Activated T-helper 1 cell treated with Interleukin-2 at 50 U/mL for 16 hours (primary cell): Measurements from ENCODE around the gene RAD21L1.
"Not testable (repeated sequence)": the region's sequence is repeated elsewhere in the genome, so short reads cannot be mapped to it uniquely, and the experiment has no call there.

Source experiments
- DNase-seq: peaks from one replicate; pipeline ENCODE4 v3.0.0-alpha.2; 2020; ENCODE audit warnings: low read depth

Gene RAD21L1

DNA sequence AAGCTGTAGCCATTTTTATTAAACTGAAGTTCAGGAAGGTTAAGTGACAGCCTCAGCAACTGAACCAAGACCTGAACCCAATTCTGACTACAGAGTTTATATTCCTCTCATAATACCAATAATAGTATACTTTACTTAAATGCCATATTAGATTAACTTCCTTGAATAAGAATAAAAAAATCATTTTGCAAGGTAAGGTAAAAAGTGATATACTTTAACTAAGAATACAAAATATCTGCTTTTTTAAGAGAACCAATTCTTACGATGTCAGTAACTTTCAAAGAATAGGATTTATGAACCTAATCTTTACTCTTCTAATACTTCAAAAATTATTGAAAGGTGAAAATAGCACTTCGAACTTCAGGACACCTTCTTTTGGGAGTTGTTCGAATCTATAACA is 3.7 kb downstream of the RAD21L1 start:
- DNase-seq, result no peak

DNA sequence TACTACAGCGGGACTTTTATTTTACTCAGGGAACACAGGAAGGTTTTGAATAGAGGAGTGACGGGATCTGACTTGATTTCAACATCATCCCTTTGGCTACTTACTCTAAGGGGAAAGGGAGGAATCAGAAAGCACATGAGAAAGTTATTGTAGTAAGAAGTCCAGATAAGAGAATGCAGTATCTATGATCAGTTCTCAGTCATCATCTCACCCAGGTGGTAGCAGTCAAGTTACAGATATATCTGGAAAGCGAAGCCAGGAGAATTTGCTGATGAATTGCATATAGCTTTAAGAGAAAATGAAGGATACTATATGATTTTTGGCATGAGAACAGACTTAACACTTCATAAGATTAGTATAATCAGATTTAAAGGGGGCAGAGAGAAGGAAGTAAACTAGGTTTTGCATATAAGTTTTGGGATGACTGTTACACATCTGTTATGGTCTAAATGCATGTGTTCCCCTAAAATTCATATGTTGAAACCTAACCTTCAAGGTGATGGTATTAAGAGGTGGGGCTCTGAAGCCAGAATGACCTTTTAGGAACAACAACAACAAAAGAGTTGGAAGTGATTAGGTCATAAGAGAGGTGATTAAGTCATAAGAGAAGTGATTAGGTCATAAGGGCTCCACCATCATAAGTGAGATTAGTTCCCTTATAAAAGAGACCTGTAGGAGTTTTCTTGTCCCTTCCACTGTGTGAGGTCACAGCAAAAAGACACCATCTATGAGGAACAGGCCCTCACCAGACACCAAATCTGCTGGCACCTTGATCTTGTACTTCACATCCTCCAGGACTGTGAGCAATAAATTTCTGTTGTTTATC is 6.7 kb downstream of the RAD21L1 start:
- DNase-seq, result no peak

DNA sequence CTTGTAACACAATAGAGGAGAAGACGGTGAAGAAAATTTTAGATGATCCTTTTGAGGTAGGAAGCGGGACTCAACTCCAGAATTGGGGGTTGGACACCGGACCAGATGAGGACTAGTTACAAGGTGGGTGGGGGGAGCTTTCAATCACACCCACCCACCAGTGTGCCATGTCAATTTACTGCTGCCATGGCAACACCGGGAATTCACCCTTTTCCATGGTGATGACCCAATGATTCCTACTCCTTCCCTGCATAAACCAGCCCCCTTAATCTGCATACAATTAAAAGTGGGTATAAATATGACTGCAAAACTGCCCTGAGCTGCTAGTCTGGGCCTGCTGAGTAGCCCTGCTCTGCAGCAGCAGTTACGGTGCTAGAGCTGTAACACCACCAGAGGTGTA is 14.7 kb downstream of the RAD21L1 start:
- no peak for DNase-seq

DNA sequence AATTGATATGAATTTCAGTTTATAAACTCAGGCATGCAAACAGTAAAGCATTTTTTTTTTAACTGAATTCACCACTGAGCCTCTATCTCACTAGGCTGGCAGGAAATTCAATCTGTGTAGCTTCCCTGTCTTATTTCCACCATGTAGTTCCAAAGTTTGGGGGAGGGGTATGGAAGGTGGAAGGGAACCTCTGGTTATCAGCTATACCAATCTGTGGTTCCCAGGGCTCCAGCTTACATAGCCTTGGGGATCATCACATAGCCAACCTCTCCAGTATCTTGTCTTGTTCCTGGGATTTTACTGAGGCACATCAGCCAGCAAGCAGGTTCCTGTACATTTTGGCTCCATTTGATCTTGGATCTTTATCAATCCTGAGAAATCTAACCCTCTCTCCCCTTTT is 15.6 kb downstream of the RAD21L1 start:
- no peak for DNase-seq

DNA sequence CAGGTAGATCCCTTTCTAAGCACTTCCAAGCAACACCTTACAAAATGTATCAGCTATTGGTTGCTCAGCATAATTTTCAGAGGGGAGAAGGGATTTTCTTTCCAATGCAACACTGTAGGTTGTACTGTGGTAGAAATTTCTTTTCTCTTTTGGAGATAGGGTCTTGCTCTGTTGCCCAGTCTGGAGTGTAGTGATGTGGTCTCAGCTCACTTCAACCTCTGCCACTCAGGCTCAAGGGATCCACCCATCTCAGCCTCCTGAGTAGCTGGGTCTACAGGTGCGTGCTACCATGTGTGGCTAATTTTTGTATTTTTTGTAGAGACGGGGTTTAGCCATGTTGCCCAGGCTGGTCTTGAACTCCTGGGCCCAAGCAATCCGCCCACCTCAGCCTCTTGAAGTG is 16.3 kb downstream of the RAD21L1 start:
- DNase-seq, result no peak

DNA sequence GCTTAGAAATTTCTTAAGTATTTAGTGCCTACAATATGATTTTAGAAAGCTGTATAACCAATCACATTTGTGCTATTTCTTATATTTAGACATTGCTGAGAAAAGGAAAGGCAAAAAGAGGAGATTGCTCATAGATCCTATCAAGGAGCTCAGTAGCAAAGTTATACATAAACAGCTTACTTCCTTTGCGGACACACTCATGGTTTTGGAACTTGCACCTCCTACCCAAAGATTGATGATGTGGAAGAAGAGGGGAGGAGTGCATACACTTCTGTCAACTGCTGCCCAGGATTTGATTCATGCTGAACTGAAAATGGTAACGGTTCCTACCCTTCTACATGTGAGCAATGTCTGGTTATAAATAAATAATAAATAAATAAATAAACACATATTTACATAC is 16.7 kb downstream of the RAD21L1 start:
- DNase-seq, result no peak

DNA sequence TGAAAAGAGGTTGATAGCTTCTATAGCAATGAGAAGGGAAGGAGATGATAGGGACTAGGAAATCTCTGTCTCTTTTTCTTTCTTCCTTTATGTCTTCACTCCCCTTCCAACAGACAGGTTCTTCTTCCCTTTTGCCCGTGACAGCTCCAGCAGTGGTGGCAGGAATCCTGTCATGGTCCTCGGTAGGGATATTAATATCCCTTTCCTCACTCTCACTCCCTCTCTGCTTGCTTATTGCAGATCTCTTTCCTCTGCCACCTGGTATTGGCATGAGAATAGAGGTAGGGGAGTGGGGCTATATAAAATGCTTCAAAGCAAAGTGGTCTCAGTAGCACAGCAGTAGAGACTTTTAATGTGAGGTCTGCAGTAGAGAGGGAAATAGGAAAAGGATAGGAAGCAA is 19.7 kb downstream of the RAD21L1 start:
- no peak for DNase-seq

DNA sequence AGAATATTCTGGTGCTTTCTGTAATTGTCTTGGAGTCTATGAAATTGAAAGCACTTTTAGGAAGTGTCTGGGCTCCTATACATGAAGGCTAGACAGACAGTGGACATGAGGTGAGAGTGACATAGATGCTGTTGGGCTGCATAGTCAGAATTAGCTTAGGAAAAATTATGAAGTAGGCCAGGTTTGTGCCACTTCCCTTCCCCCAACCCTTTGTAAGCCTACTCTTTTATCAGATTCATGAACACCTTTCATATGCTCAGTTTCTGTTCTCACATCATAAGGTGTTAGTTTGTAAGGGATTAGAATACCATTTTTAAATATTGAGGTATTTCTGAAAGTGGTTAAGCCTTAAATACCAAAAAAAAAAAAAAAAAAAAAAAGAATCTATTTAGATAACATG is 21.8 kb downstream of the RAD21L1 start:
- no peak for DNase-seq

DNA sequence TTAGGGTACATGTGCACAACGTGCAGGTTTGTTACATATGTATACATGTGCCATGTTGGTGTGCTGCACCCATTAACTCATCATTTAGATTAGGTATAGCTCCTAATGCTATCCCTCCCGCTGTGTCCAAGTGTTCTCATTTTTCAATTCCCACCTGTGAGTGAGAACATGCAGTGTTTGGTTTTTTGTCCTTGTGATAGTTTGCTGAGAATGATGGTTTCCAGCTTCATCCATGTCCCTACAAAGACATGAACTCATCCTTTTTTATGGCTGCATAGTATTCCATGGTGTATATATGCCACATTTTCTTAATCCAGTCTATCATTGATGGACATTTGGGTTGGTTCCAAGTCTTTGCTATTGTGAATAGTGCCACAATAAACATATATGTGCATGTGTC is 24.4 kb downstream of the RAD21L1 start:
- DNase-seq, result not testable (repeated sequence)

DNA sequence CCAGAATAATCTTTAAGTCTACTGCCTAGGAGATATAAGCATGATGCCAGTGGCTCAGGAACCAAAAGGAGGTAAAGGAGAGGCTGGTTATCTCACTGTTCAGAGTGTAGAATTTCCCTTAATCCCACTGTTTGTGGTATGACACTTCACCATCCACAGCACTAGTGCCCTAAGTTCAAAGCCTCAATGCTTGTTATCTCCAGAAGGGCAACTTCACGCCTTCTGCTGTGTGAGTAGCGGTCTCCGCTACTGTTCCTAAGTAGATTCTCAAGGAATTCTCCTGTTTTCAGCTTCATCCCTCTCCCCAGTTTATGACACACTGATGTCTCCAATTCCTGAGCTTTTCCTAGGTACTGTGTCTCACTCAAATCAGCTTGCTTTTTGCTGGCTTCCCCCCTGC is 26.6 kb downstream of the RAD21L1 start:
- DNase-seq, result no peak

DNA sequence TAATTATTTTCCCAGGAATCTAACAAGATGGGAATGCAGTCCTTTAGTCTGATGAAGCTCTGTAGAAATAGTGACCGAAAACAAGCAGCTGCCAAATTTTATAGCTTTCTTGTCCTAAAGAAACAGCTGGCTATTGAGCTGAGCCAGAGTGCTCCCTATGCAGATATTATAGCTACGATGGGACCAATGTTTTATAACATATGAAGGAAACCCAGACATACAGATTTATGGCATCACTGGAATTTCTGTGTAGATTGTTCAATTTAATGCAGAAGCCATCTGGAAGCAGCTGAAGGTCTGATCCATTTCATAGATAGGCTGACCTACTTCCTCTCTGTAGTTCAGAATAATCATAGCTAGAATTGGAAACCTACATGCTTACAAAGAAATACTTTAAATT is 28.4 kb downstream of the RAD21L1 start:
- no peak for DNase-seq

DNA sequence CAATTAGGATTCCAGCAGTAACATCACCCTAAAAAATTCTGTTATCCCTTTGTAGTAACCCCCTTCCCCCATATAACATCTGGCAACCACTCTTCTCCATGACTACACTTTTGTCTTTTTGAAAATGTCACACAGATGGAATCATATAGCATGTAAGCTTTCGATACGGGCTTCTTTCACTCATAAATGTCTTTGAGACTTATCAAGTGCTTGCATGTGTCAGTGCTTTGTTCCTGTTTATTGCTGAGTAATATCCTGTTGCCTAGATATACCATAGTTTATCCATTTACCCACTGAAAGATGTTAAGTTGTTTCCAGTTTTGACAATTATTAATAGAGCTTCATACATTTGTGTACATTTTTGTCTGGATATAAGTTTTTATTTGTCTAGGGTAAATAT is 29.8 kb downstream of the RAD21L1 start:
- no peak for DNase-seq

DNA sequence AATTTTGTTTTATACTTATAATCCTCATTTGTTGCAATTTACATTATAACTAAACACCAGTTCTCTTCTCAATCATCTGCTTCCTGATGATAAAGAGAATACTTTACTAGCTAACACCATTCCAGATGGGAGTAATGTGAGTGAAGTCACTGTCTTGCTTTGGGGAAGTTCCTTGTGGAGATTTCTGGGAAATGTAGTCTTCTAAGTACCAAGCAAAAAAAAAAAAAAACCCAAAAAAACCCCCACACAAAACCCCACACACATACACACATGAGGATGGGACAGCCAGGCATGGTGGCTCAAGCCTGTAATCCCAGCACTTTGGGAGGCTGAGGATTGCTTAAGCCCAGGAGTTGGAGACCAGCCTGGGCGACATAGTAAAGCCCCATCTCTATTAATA is 38.0 kb downstream of the RAD21L1 start:
- DNase-seq, result no peak

DNA sequence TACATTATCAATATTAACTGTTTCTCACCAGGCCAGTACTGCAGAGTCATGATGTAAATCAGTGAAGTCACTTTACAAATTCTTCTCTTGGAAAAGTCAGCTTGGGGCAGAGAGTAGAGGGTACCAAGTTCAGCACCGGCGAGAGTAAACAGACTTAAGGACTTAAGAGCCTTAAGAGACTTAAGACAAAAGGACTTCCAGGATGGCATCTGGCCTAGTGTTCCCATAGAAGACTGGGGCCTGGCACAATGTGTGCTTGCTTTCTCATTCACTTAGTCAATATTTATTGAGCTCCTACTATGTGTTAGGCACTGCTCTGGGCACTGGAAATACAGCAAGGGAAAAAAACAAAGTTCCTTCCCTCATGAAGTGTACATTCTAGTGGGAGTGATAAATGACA is 38.9 kb downstream of the RAD21L1 start:
- DNase-seq, result no peak

DNA sequence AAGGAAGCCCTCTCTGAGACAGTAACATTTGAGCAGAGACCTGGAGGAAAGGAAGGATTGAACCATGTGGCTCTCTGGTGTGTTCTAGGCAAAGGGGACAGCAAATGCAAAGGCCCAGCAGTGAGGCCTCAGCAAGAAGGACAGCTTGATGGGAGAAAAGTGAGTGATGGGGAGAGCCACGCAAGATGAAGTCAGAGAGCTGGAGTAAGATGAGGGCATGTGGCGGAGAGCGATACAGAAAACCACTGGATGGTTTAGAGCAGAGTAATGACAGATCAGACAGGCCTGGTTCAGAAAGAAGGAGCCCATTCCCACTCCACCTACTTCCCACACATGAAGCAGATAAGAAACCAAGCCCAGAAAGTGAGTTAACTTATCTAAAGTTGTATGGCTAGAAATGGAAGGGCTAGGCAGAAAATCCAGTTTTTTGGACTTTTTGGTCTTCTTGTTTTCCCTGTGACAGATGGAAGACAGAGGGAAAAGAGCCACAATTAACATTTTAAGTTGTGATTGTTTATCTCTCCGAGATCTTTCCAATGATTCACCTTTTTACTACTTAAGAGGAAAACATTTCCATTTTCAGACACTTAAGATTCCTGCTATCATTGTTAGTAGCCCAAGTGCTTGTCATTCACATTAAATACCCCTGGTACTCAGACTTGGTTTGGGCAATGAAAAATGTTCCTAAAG is 39.5 kb downstream of the RAD21L1 start:
- no peak for DNase-seq

DNA sequence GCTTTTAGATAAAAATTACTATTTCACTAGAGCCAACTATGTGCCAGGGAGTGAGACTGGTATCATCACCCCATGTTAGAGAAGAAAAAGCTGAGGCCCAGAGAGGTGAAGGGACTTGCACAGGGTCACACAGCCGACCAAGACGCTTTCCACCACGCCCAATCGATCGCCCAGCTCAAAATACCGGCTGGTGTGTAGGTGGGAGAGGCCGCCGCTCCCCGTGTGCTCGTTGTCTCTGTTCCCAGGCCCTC is 40.0 kb downstream of the RAD21L1 start:
- no peak for DNase-seq

DNA sequence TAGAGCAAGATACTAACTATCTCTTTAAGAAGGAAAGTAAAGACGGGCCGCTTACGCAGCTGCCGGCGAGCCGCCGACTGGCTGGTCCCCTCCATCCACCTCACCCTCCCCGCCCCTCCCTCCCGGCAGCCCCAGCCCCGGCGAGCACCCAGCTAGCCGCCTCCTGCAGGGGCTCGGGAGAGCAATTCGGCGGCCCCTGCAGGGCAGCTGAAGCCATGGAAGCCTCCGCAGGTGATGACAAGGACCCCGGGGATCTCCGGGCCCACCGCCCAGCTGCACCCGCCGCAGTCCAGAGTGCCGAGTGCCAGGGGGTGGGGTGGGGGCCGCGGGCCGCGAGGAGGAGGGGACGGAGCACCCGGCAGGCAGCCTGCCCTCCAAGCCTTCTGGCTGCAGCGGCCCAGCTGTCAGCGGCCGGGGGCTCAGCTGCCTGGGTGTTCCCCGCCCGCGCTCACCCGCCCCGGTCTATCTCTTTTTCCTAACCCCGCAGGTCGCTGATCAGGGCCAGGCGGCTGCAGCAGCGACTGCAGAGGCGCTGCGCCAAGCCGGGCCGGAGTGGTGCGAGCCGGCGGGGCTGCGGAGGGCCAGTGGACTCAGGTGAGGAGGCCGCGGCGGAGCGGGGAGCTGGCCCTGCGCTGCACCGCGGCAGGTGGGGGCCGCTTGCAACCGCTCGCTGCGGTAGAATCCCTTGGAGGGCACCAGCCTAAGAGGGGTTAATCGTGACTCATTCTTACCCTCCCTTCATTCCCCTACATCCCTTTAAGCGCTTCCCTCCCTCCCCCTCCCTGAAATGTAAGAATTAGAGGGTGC is 40.5 kb downstream of the RAD21L1 start, which contains the start of gene SNPH:
SNPH (plus strand) TSS at position 128 of the 807 bp plus-strand sequence. CDS start 29,946 bp downstream, outside the sequence.
- DNase-seq, result peak; percentile 58

DNA sequence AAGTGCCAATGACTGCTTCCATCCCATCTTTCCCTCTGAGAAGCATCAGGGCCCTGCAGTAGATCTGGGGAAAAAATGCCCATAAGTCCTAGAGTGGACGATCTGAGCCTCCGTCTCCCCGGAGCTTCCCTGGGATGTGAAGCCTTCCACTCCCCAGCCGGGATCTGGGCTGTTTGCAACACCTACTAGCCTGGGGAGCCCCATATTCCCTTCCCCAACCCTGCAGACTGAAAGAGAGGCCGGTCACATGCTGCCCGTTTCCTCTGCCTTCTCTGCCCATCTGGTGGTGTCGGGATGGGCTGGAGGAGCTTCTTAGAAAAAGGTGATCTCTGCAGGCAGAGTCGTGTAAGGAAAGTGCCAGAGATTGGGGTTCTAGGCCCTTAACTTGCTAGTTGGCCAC is 41.3 kb downstream of the RAD21L1 start:
- DNase-seq, result no peak

DNA sequence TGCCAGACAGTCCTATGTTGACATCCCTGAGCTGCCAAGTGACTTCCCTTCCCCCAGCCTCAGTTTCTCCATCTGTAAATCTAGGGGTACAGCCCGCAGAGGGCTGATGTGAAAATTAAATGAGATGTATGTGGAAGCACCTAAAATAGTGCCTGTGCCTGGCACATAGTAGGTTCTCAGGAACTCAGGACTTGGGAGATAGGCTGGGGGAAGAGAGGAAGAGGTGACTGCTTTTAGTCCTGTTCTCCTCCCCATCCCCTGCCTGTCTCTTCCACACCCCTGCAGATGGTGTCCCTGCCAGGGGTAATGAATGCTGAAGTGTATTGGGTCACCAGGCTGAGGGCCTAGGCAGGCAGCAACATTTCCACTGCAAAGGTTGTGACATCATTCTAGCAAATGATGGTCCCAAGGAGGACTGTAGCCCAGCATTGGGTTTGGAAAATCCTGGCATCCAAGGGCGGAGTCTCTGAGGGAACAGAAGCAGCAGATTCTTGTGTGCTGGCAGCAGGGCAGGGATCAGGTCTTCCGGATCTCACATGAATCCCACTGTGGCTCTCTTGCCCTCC is 42.0 kb downstream of the RAD21L1 start:
- no peak for DNase-seq

DNA sequence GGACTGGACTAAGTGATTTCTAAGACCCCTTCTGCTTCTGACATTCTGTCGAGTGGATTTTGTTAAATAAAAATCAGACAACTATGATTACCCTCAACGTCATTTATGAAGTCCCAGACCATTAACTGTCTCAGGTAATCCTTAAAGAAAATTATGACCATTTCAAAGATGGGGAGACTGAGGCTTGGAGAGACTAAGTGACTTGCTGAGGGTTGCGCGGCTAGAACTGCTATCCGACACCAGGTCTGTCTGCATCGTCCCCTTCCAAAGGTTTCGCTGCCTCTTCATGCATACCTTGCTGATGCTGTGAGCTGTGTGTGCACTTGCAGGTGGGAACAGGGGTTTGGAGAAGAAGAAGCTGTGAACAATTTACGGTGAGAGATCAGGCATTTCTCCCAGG is 43.4 kb downstream of the RAD21L1 start:
- no peak for DNase-seq

DNA sequence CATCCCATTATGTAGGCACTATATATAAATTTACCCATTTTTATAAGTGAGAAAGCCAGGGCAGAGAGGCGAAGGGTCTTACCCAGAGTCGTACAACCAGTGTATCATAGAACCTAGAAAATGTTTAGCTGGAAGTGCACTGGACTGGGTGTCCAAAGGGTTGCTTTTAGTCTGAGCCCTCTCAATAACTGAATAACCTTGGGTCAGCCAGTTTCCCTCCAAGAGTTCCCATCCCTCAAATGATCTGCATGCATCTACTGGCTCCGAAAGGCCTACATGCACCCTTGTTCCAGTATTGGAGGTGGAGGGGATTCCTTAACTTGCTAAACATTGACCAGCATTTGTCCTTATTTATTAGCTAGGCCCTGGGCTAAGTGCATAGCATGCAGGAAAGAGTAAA is 44.0 kb downstream of the RAD21L1 start:
- DNase-seq, result no peak

DNA sequence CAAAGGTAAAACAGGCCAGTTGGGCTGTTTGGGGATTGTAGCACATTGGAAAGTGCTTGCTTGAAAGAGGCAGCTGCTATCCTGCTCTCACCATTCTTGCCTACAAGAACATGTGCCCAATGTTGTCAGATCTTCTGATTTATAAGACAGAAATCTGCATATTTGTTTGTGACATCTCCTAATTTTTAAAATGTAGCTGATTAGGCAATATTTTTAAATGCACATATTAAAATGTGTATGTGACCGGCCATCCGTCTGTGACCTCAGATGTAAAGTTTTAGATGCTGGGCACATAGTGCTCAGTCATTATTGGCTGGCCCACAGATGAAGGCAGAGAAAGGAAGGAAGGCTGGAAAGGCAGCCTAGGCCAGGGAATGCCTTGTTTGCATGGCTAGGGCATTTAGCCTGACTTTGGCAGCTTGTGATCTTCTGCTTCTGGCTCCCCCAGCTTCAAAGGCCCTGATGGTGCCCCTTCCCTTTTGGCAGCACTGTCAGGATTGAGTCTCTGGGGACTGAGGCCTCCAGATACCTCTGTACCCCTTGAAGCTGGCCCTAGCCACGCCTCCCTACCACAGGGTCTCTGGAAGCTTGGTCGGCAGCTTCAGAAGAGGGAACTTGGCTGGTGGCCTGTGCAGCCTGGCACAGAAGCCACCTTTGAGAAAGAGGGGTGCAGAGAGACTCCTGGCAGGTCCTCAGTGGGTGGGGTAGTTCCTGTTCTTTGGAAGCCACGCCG is 46.7 kb downstream of the RAD21L1 start:
- DNase-seq, result no peak
